Adipocyte (in vitro differentiated cells): ENCODE results near the gene DLK1.

Source experiments
- DNase-seq: peaks from one replicate; pipeline ENCODE4 v3.0.0-alpha.2; 2015; ENCODE audit warnings: low read depth
- H3K27me3 ChIP-seq: replicated peaks from 2 replicates; pipeline ENCODE4 v1.7.0; 2013; ENCODE audit warnings: mild to moderate bottlenecking, low read length, moderate library complexity; ENCODE audit not compliant: control insufficient read depth, insufficient read depth
- H3K36me3 ChIP-seq: 2 replicates; pipeline ENCODE4 v1.7.0; 2013; ENCODE audit warnings: low read length, mild to moderate bottlenecking, moderate library complexity; ENCODE audit not compliant: control insufficient read depth, insufficient read depth, severe bottlenecking
- H3K4me1 ChIP-seq: 2 replicates; pipeline ENCODE4 v1.7.0; 2013; ENCODE audit warnings: mild to moderate bottlenecking, low read length, moderate library complexity; ENCODE audit not compliant: control insufficient read depth, insufficient read depth
- H3K4me3 ChIP-seq: 2 replicates; pipeline ENCODE4 v1.7.0; 2013; ENCODE audit warnings: mild to moderate bottlenecking, low read length, moderate library complexity
- H3K9ac ChIP-seq: 2 replicates; pipeline ENCODE4 v1.7.0; 2013; ENCODE audit warnings: mild to moderate bottlenecking, low read length, moderate library complexity
- H3K9me3 ChIP-seq: 2 replicates; pipeline ENCODE4 v1.7.0; 2013; ENCODE audit warnings: mild to moderate bottlenecking, low read length, moderate library complexity; ENCODE audit not compliant: control insufficient read depth

DLK1 gene

DNA sequence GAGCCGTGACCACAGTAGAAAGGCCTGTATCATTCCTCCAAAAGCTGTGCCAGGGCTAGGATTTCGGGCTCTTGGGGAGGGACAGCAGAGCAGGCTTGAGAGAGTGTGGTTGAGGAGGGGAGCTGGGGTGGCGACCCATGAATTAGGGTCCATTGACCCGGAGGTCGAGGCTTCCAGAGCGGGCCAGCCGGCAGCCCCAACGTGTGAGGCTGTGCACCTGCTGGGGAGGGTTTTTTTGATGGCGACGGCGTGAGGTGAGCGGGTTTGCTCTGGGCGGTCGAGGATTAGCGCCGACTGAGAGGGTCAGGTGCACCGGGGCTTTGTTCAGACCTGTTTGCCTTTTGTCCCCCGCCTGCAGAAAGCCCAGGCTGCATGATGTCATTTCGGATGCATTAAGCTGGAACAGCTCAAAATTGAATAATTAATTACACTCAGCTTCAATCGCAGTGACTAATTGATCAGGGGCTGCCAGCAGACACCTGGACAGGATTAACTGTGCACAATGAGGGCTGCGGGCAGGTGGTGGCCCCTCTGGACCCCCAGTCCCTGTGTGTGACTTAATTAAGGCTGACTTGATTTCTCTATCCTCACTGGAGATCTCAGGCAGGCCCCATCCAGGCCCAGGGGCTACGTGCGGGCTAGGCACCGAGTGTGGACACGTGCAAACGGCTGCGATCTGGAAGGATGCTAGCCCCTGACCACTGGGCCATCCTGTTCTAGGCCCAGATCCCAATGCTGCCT lies 57.1 kb downstream of the DLK1 start:
- no peak for DNase-seq
- no peak overlapping the region for H3K4me3 ChIP-seq
- H3K4me1 ChIP-seq: no peaks in the 10 kb centered on the region
- H3K27me3 ChIP-seq: peaks cover 49% of the 10 kb centered on the region
- H3K9me3 ChIP-seq: no peaks in the 10 kb centered on the region
- no peaks in the 10 kb centered on the region for H3K36me3 ChIP-seq
- H3K9ac ChIP-seq: no peak overlapping the region

DNA sequence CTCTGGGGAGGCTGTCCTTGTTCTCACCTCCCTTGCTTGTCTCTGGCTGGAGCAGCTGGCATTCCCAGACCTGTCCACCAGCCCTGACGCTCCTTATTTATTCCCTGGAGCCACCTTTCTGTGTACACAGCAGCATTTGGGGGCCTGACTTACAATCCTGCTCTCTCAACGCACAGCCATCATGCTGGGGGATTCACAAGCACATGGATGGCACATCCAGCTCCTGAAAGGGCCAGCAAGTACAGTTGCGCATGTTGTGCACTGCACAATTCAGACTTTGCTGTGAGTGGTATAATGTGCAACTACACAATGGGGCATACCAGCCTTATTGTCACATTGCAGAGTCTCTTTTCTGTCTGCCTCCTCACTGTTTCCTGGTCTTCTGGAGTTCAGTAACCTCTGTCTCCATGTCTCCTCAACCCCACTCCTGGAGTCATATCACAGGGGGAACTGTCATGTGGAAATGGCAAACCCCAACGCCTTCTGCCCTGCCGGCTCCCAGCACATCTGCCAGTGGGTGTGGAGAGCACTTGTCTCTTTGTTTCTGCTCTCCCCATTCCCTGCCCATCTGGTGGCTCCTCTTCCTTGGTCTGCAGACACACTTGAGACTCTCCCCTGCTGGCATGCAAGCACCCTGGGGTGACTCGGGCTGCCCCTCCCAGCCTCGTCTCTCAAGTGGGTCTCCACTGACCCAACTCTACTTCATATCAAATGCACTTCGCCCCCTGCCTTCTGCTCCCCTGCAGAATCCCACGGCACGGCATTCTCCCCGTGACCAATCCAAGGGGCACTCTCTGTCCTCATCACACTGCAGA lies 58.0 kb downstream of the DLK1 start:
- no peaks in the 10 kb centered on the region for H3K36me3 ChIP-seq
- H3K4me3 ChIP-seq: no peak overlapping the region
- H3K4me1 ChIP-seq: no peaks in the 10 kb centered on the region
- no peaks in the 10 kb centered on the region for H3K9me3 ChIP-seq
- no peak overlapping the region for H3K9ac ChIP-seq
- DNase-seq: no peak
- peaks cover 49% of the 10 kb centered on the region for H3K27me3 ChIP-seq

DNA sequence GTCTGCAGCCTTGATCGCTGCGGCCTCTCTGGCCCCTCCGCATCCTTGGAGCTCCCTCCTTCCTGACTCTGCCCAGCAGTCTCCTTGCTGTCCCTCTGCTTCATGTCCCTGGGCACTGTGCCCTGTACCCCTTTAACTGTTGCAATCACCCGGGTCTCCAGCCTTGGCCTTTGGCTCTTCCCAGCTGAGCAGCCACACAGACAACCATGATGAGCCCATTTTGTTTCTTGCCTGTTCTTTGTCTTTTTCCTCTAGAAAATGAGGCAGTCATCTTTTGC lies 58.6 kb downstream of the DLK1 start:
- H3K9ac ChIP-seq: no peak overlapping the region

DNA sequence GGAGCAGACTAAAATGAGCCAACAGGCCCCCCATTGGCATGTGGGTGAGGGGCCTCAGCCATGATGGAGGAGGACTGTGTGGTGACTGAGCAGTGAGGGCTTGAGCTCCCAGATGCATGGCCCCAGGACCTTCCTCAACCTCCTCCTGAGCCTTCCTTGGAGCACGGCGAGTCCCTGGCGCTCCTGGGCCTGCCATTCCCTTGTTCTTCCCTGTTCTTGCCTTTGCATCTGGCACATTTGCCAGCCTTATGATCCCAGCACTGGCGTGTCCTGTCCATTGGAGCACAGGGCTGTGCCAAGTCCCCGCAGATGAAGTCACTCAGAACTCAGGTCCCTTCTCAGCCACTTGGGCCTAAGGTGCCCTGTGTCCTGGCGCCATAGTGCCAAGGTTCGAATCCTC lies 58.9 kb downstream of the DLK1 start:
- no peak overlapping the region for H3K9ac ChIP-seq
- no peak overlapping the region for H3K4me3 ChIP-seq
- peaks cover 50% of the 10 kb centered on the region for H3K27me3 ChIP-seq
- no peaks in the 10 kb centered on the region for H3K9me3 ChIP-seq
- H3K36me3 ChIP-seq: no peaks in the 10 kb centered on the region
- DNase-seq: no peak
- H3K4me1 ChIP-seq: no peaks in the 10 kb centered on the region

More for the DNA sequence above, 58.6 kb downstream of the DLK1 start:
- DNase-seq: no peak
- H3K4me1 ChIP-seq: no peaks in the 10 kb centered on the region
- H3K4me3 ChIP-seq: no peak overlapping the region
- H3K36me3 ChIP-seq: no peaks in the 10 kb centered on the region
- peaks cover 49% of the 10 kb centered on the region for H3K27me3 ChIP-seq
- no peaks in the 10 kb centered on the region for H3K9me3 ChIP-seq

DNA sequence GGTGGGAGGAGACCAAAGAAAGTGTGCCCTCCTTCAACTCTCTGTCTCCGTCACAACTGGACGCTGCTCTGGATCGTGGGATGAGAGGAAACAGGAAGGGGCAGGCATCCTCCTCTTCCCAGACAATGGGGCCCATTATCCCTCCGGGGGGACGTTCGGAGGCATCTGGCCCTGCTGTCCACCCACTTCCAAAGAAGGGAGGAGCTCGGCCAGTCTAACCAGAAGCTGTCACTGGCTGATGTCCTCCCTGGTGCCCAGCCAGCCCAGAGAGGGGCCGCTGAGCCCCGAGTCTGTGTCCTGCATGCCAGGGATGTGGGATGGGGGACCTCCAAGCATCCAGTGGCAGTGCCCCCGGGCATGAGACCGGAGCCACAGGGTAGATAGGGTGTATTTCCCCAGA lies 59.4 kb downstream of the DLK1 start:
- H3K4me3 ChIP-seq: no peak overlapping the region
- no peak overlapping the region for H3K9ac ChIP-seq
- no peaks in the 10 kb centered on the region for H3K36me3 ChIP-seq
- peaks cover 50% of the 10 kb centered on the region for H3K27me3 ChIP-seq
- H3K4me1 ChIP-seq: no peaks in the 10 kb centered on the region
- no peaks in the 10 kb centered on the region for H3K9me3 ChIP-seq
- no peak for DNase-seq

DNA sequence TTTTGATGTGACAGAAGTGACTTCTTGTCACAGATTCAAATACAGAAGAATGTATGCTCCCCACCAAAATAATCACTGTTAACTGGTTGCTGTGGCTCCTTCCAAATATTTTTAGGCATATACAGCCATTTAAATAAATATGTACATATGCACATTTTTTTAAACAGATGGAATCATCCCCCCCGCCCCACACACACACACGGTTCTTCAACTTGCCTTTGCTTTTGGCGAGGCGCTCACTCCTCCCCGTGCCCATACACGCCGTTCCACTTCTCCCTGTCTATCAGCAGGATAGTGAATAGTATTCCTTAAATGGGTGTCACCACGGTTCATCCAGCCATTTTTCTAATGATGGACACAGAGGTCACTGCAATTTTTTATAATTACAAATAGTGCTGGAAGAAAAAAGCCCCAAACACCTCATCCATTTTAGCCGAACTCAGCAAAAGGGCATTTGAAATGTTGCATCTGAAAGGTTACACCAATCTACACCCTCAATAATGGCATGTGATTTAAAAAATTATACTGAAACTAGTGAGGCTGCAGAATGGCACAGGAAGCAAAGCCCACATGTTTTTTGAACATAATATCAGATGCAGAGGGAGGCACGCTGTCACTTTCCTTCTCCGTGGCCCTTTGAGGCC lies 60.0 kb downstream of the DLK1 start:
- H3K4me3 ChIP-seq: no peak overlapping the region
- H3K9ac ChIP-seq: no peak overlapping the region
- H3K4me1 ChIP-seq: no peaks in the 10 kb centered on the region
- peaks cover 56% of the 10 kb centered on the region for H3K27me3 ChIP-seq
- H3K36me3 ChIP-seq: no peaks in the 10 kb centered on the region
- H3K9me3 ChIP-seq: no peaks in the 10 kb centered on the region
- DNase-seq: no peak

DNA sequence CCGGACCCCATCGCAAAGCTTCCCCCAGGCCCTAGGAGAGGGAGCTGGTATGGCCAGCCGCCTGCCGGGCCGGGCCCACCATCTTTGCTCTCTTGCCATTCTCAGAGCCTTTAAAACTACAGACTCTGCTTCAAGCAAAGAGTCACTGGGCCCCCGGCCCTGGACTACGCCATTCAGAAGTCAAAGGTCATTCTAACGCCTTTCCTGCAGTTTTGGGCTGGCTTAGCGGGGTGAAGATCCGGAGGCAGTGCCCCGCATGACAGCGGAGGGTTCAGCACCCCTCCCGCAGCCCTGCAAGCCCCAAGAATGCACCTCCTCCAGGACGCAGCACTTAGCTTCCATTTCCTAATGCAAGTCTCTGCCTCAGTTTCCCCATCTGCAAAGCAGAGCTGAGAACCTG lies 61.0 kb downstream of the DLK1 start:
- Histone ChIP-seq H3K27me3 (peaks cover 64% of the 10 kb centered on the region), H3K36me3 (no peaks in the 10 kb centered on the region), H3K9me3 (no peaks in the 10 kb centered on the region), H3K9ac (no peak overlapping the region), H3K4me3 (no peak overlapping the region), H3K4me1 (no peaks in the 10 kb centered on the region)
- no peak for DNase-seq
